Measurements from ENCODE around the gene AVL9. TPM values are rescaled to one million over a fixed set of nuclear protein-coding genes. Genes with fewer than 3 reads are reported as not detected.

AVL9 gene
- total and polyA plus RNA-seq, 2 of the 13 experiments (the other 11 are each of a cell fraction or from before 2014, with no cell fraction given): 29.9 to 48.0 TPM

- TF ChIP-seq ZFP91 (CRISPR knock-in tag; IDR thresholded peaks at IDR 0.05; ENCODE audit: borderline replicate concordance): peak; percentile 90; the same call in 1 of the 2 replicates
- TF ChIP-seq TBX3 (IDR thresholded peaks at IDR 0.05; ENCODE audit: borderline replicate concordance): no peak
- TF ChIP-seq ZNF550 (CRISPR knock-in tag; IDR thresholded peaks at IDR 0.05; ENCODE audit: borderline replicate concordance): no peak
- peak; percentile 58; the same call in 1 of the 2 replicates for TF ChIP-seq ZBTB4 (CRISPR knock-in tag; IDR thresholded peaks at IDR 0.05; ENCODE audit: borderline replicate concordance)
- no peak; the same call in 1 of the 2 replicates for TF ChIP-seq GFI1 (CRISPR knock-in tag; IDR thresholded peaks at IDR 0.05; ENCODE audit: borderline replicate concordance)
- no peak for TF ChIP-seq ZNF512 (CRISPR knock-in tag; IDR thresholded peaks at IDR 0.05)
- TF ChIP-seq MXD3 (CRISPR knock-in tag; IDR thresholded peaks at IDR 0.05): peak; percentile 94
- no peak for TF ChIP-seq MNT (IDR thresholded peaks at IDR 0.05)
- TF ChIP-seq HMGXB4 (CRISPR knock-in tag; IDR thresholded peaks at IDR 0.05; ENCODE audit: borderline replicate concordance in 1 of 2, low read depth in 1 of 2): peak; percentile 75 to 95; a peak in 3 of 4 replicates
- TF ChIP-seq ZNF337 (CRISPR knock-in tag; IDR thresholded peaks at IDR 0.05; ENCODE audit: borderline replicate concordance, low read depth): no peak
- no peak for TF ChIP-seq PAWR (CRISPR knock-in tag; IDR thresholded peaks at IDR 0.05; ENCODE audit: borderline replicate concordance)
- no peak; the same call in 1 of the 2 replicates for TF ChIP-seq ELK4 (CRISPR knock-in tag; IDR thresholded peaks at IDR 0.05; ENCODE audit: borderline replicate concordance)
- TF ChIP-seq ZNF121 (CRISPR knock-in tag; IDR thresholded peaks at IDR 0.05): no peak
- TF ChIP-seq ZNF713 (CRISPR knock-in tag; IDR thresholded peaks at IDR 0.05): peak; percentile 60; the same call in 1 of the 2 replicates
Measured at GRCh38 chr7:32490127-32490796, 5.0 kb upstream of the AVL9 start, which contains the start of gene LSM5 (continued).

Measured in HepG2 (cell line).